GM12878 (cell line): ENCODE data around the gene LGALS3. TPM values are rescaled to one million over a fixed set of nuclear protein-coding genes. Genes with fewer than 3 reads are reported as not detected.

Experiments used
- ATAC-seq: fragments of 200-7000 bp; cut with Tn5 transposase; 3 replicates; pipeline ENCODE4 v1.9.1; 2020; ENCODE audit warnings: mild to moderate bottlenecking, moderate library complexity
- BruUV-seq: library from RNA; stranded (reverse); fragments of 400-500 nt; replicated peaks from 2 replicates; lab custom pipeline; 2021; lab: Mats Ljungman, UMichigan
- CTCF ChIA-PET: fragments of 300-600 bp; sonication (Branson Sonifier 250); formaldehyde crosslinking; extraction: SDS; loops from one replicate; lab custom pipeline; 2021; ENCODE audit warnings: inconsistent platforms; lab: Yijun Ruan, JAX
- POLR2A ChIA-PET: fragments of 350-600 bp; formaldehyde crosslinking; extraction: SDS; loops from one replicate; lab custom pipeline; 2021; ENCODE audit warnings: inconsistent platforms; lab: Charles Lee
- RAD21 ChIA-PET: fragments of 300-600 bp; sonication (Branson Sonifier 250); formaldehyde crosslinking; loops from one replicate; lab custom pipeline; 2023; ENCODE audit warnings: antibody characterized with exemption; ENCODE audit not compliant: unreplicated experiment; lab: Charles Lee
- SMC1A ChIA-PET: fragments of 300-600 bp; sonication (Branson Sonifier 250); formaldehyde crosslinking; loops from one replicate; lab custom pipeline; 2023; ENCODE audit not compliant: unreplicated experiment, uncharacterized antibody; lab: Charles Lee
- DNase-seq: peaks from one replicate; pipeline ENCODE4 v3.0.0-alpha.2; 2011; ENCODE audit warnings: low read depth, low spot score
- FAIRE-seq: peaks from 3 replicates; lab custom pipeline; 2011; peaks lifted over from hg19 to GRCh38; lab: Jason Lieb, UNC
- H2AFZ ChIP-seq: 2 replicates; pipeline ENCODE4 v1.6.0; 2011; ENCODE audit warnings: low read depth, low read length, control low read depth; ENCODE audit not compliant: control insufficient read depth
- H3K27ac ChIP-seq: 2 replicates; pipeline ENCODE4 v1.5.1; 2011; ENCODE audit warnings: control low read depth; ENCODE audit not compliant: control insufficient read depth, insufficient read depth
- H3K27me3 ChIP-seq, 2 experiments: replicated peaks in 1 of 2; 2 replicates each; pipeline versions ENCODE4 v1.6.0 to v1.6.1; 2011; ENCODE audit warnings: low read length in 1 of 2; ENCODE audit not compliant: control insufficient read depth in 2 of 2, insufficient read depth in 2 of 2
- H3K36me3 ChIP-seq, 2 experiments: 2 replicates each; pipeline ENCODE4 v1.5.1; 2011; ENCODE audit warnings: low read length in 1 of 2; ENCODE audit not compliant: control insufficient read depth in 2 of 2, insufficient read depth in 2 of 2
- H3K4me1 ChIP-seq: 2 replicates; pipeline ENCODE4 v1.6.1; 2011; ENCODE audit warnings: mild to moderate bottlenecking, low read length, moderate library complexity, mixed read lengths; ENCODE audit not compliant: control insufficient read depth, insufficient read depth
- H3K4me2 ChIP-seq: 2 replicates; pipeline ENCODE4 v1.6.0; 2011; ENCODE audit warnings: control low read depth; ENCODE audit not compliant: control insufficient read depth, insufficient read depth
- H3K4me3 ChIP-seq: fragments of 200-600 bp; sonication (generic); 2 replicates; pipeline ENCODE4 v1.5.1; 2016
- H3K79me2 ChIP-seq: 2 replicates; pipeline ENCODE4 v1.6.0; 2011; ENCODE audit warnings: low read length; ENCODE audit not compliant: control insufficient read depth, insufficient read depth
- H3K9ac ChIP-seq: 2 replicates; pipeline ENCODE4 v1.8.0; 2011; ENCODE audit warnings: low read length, control low read depth, mixed read lengths; ENCODE audit not compliant: control insufficient read depth, insufficient read depth
- H3K9me3 ChIP-seq: replicated peaks from 3 replicates; pipeline ENCODE4 v1.5.1; 2011; ENCODE audit warnings: mild to moderate bottlenecking, low read length; ENCODE audit not compliant: control insufficient read depth, insufficient read depth
- H4K20me1 ChIP-seq: 2 replicates; pipeline ENCODE4 v1.6.0; 2011; ENCODE audit not compliant: control insufficient read depth, insufficient read depth
- BMI1 ChIP-seq: fragments of 450-650 bp; IDR thresholded peaks from 2 replicates; pipeline ENCODE4 v1.6.1; 2016; ENCODE audit warnings: mild to moderate bottlenecking, moderate library complexity, borderline replicate concordance
- WGBS: methylation state at CpG from one replicate; pipeline ENCODE4 v1.1.6; 2016; ENCODE audit warnings: low lambda C conversion rate; ENCODE audit not compliant: insufficient replicate concordance, insufficient coverage; ENCODE audit errors: missing lambda C conversion rate; 5-methylcytosine and 5-hydroxymethylcytosine counted together
- in situ Hi-C: fragments of 300-500 bp; cut with MboI; formaldehyde crosslinking; loops from 9 replicates; pipeline ENCODE4 v1.14.3; 2018; ENCODE audit warnings: mixed read lengths
- intact Hi-C: fragments of 100-400 bp; cut with micrococcal nuclease; formaldehyde crosslinking; loops from one replicate; pipeline ENCODE4 v1.14.2; 2022; ENCODE audit not compliant: unreplicated experiment
- polyA plus RNA-seq, 11 experiments: library from polyadenylated mRNA; depleted of rRNA in 4 of 11; unstranded in 6 of 11; stranded (reverse) in 5 of 11; fragments of >200 nt; fragmentation: Nextera tagmentation in 4 of 11; fragmentation: Illumina TruSeq in 1 of 11; extraction: Ambion mirVana in 4 of 11; extraction: Trizol in 1 of 11; gene quantifications; 1 replicate in 1 of 11; 2 replicates in 10 of 11; pipeline versions ENCODE4 v1.2.1 to v1.2.3, GENCODE V29; 2011 to 2016; ENCODE audit warnings: inconsistent platforms in 2 of 11, missing spikeins in 2 of 11, low read depth in 1 of 11
- total RNA-seq, 4 experiments: library from RNA; depleted of rRNA in 3 of 4; stranded (reverse); fragments of >200 nt in 3 of 4; fragmentation: Illumina TruSeq in 1 of 4; extraction: Trizol in 1 of 4; gene quantifications; 2 replicates each; pipeline versions ENCODE4 v1.2.1 to v1.2.3, GENCODE V29; 2013 to 2021
- TF ChIP-seq, protein P1 (sequence below): fragments of 450-650 bp; formaldehyde crosslinking; IDR thresholded peaks from 2 replicates; pipeline ENCODE4 v1.4.0; 2020; ENCODE audit warnings: mild to moderate bottlenecking, moderate library complexity

The LGALS3 gene
- total and polyA plus RNA-seq, 10 of the 15 experiments (the other 5 are each of a cell fraction or from before 2014, with no cell fraction given), result 1.5 to 34.2 (median 18.4) TPM

DNA sequence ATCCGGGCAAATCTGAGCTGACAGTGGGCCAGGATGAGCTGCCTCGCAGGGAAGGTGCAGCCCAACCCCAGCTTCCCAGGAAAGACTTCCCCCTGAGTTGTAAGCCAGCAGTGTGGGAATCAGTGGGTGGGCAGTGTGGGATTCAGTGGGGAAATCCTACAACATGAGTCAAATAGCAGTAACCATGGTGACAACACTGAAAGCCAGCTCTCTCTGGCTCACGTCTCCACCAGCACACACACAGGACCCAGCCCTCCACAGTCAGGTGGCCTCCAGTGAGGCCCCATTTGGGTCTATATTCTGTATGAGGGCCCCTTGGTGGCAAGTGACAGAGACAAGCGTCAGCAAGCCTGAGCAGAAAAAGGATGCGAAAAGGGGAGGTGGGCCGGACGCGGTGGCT lies 6.0 kb upstream of the LGALS3 start:
- in situ Hi-C loops, result no loop called here
- RAD21 ChIA-PET, result no interaction called here
- TF ChIP-seq, protein P1, sequence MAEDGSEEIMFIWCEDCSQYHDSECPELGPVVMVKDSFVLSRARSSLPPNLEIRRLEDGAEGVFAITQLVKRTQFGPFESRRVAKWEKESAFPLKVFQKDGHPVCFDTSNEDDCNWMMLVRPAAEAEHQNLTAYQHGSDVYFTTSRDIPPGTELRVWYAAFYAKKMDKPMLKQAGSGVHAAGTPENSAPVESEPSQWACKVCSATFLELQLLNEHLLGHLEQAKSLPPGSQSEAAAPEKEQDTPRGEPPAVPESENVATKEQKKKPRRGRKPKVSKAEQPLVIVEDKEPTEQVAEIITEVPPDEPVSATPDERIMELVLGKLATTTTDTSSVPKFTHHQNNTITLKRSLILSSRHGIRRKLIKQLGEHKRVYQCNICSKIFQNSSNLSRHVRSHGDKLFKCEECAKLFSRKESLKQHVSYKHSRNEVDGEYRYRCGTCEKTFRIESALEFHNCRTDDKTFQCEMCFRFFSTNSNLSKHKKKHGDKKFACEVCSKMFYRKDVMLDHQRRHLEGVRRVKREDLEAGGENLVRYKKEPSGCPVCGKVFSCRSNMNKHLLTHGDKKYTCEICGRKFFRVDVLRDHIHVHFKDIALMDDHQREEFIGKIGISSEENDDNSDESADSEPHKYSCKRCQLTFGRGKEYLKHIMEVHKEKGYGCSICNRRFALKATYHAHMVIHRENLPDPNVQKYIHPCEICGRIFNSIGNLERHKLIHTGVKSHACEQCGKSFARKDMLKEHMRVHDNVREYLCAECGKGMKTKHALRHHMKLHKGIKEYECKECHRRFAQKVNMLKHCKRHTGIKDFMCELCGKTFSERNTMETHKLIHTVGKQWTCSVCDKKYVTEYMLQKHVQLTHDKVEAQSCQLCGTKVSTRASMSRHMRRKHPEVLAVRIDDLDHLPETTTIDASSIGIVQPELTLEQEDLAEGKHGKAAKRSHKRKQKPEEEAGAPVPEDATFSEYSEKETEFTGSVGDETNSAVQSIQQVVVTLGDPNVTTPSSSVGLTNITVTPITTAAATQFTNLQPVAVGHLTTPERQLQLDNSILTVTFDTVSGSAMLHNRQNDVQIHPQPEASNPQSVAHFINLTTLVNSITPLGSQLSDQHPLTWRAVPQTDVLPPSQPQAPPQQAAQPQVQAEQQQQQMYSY, result no peak
- peak; percentile 64 for TF ChIP-seq BMI1
- Histone ChIP-seq H3K4me2 (no peak overlapping the region), H3K4me1 (peaks cover 6% of the 10 kb centered on the region; the same call in 1 of the 2 replicates), H3K4me3 (no peak overlapping the region), H3K9ac (no peak overlapping the region), H3K79me2 (no peaks in the 10 kb centered on the region), H3K36me3 (no peaks in the 10 kb centered on the region), H3K27ac (no peak overlapping the region), H2AFZ (no peak overlapping the region), H3K9me3 (no peaks in the 10 kb centered on the region), H3K27me3 (no peaks in the 10 kb centered on the region), H4K20me1 (no peaks in the 10 kb centered on the region)
- 82% methylated on average over 8 of the region's 8 CpGs for WGBS
- ATAC-seq (peak; percentile 35), DNase-seq (no peak), FAIRE-seq (no peak)
- SMC1A ChIA-PET, result no interaction called here
- intact Hi-C loops, result no loop called here
- CTCF ChIA-PET, result interaction anchor here (1.0 kb wide), 1 partner anchor 21 kb away, joined by 3 read pairs; no protein-coding TSS in a partner anchor
- POLR2A ChIA-PET, result interaction anchor here (2.6 kb wide), 1 partner anchor 20 kb away, joined by 10 read pairs; no protein-coding TSS in a partner anchor
- BruUV-seq, result no TSS peak
